OCI-LY3 (cell line): ENCODE measurements around the gene MVK.

ENCODE experiments used
- H2AFZ ChIP-seq: fragments of 200-600, 300-600 bp; shearing (Covaris generic); 2 replicates; pipeline ENCODE4 v1.6.0; 2014; ENCODE audit warnings: antibody characterized with exemption, low read depth, low read length
- H3K27ac ChIP-seq: fragments of 200-600, 300-600 bp; sonication (generic); 2 replicates; pipeline ENCODE4 v1.5.1; 2014; ENCODE audit warnings: mild to moderate bottlenecking, low read length, moderate library complexity, mixed read lengths
- H3K27me3 ChIP-seq: fragments of 200-600, 300-600 bp; sonication (generic); 2 replicates; pipeline ENCODE4 v1.6.1; 2014; ENCODE audit warnings: low read depth, low read length, mixed read lengths
- H3K36me3 ChIP-seq: fragments of 200-600, 300-600 bp; sonication (generic); replicated peaks from 2 replicates; pipeline ENCODE3; 2014; ENCODE audit warnings: low read depth, low read length, mixed read lengths
- H3K4me1 ChIP-seq: fragments of 300-600, 200-600 bp; sonication (generic); 2 replicates; pipeline ENCODE4 v1.6.1; 2014; ENCODE audit warnings: low read length, mixed read lengths
- H3K4me2 ChIP-seq: fragments of 200-600, 300-600 bp; sonication (generic); 2 replicates; pipeline ENCODE4 v1.6.1; 2014; ENCODE audit warnings: low read length, mixed read lengths
- H3K4me3 ChIP-seq: fragments of 300-600, 200-600 bp; sonication (generic); 2 replicates; pipeline ENCODE4 v1.5.1; 2014; ENCODE audit warnings: antibody characterized with exemption, mild to moderate bottlenecking, low read length, moderate library complexity
- H3K79me2 ChIP-seq: fragments of 300-600, 200-600 bp; shearing (Covaris generic); 2 replicates; pipeline ENCODE4 v1.6.1; 2014; ENCODE audit warnings: mild to moderate bottlenecking, low read length, mixed read lengths
- H3K9ac ChIP-seq: fragments of 300-600, 200-600 bp; shearing (Covaris generic); 2 replicates; pipeline ENCODE4 v1.6.0; 2014; ENCODE audit warnings: mild to moderate bottlenecking, low read length, moderate library complexity
- H3K9me3 ChIP-seq: fragments of 200-600, 300-600 bp; shearing (Covaris generic); 2 replicates; pipeline ENCODE4 v1.6.1; 2014; ENCODE audit warnings: low read length, mixed read lengths; ENCODE audit not compliant: insufficient read depth
- H4K20me1 ChIP-seq: fragments of 200-600, 300-600 bp; sonication (generic); 2 replicates; pipeline ENCODE4 v1.6.1; 2016; ENCODE audit warnings: low read length, mixed read lengths; ENCODE audit not compliant: insufficient read depth
- CTCF ChIP-seq: fragments of 200-600, 300-600 bp; sonication (generic); IDR thresholded peaks from 2 replicates; pipeline ENCODE4 v1.5.1; 2014; ENCODE audit warnings: antibody characterized with exemption, low read length, low read depth
- EZH2phosphoT487 ChIP-seq: fragments of 200-600 bp; shearing (Covaris generic); IDR thresholded peaks from 2 replicates; pipeline ENCODE4 v1.6.1; 2018; ENCODE audit warnings: antibody characterized with exemption, mixed run types, low read depth

MVK gene

GRCh38 chr12:109598428-109598854 is 24.8 kb downstream of the MVK start:
- Histone ChIP-seq H3K9ac (no peak overlapping the region), H3K79me2 (no peaks in the 10 kb centered on the region), H3K9me3 (no peaks in the 10 kb centered on the region), H3K4me2 (no peak overlapping the region), H3K4me3 (no peak overlapping the region), H3K36me3 (peaks cover 9% of the 10 kb centered on the region), H3K27ac (no peak overlapping the region), H4K20me1 (peaks cover 3% of the 10 kb centered on the region; the same call in 1 of the 2 replicates), H3K27me3 (no peaks in the 10 kb centered on the region), H2AFZ (no peak overlapping the region), H3K4me1 (peaks cover 38% of the 10 kb centered on the region)
- no peak for TF ChIP-seq EZH2phosphoT487
- TF ChIP-seq CTCF, result no peak

- Histone ChIP-seq H2AFZ (no peak overlapping the region), H3K27me3 (no peaks in the 10 kb centered on the region), H3K79me2 (no peaks in the 10 kb centered on the region), H3K9ac (no peak overlapping the region), H3K9me3 (no peaks in the 10 kb centered on the region), H3K4me1 (peaks cover 38% of the 10 kb centered on the region), H3K4me2 (no peak overlapping the region), H4K20me1 (peaks cover 3% of the 10 kb centered on the region; the same call in 1 of the 2 replicates), H3K36me3 (peaks cover 9% of the 10 kb centered on the region), H3K27ac (no peak overlapping the region), H3K4me3 (no peak overlapping the region)
- TF ChIP-seq CTCF, result no peak
- no peak for TF ChIP-seq EZH2phosphoT487
Observed at GRCh38 chr12:109599087-109599486, 25.5 kb downstream of the MVK start.

GRCh38 chr12:109600481-109600880 is 26.9 kb downstream of the MVK start:
- no peak overlapping the region for H3K9ac ChIP-seq
- TF ChIP-seq EZH2phosphoT487, result no peak
- TF ChIP-seq CTCF, result no peak
- no peak overlapping the region for H2AFZ ChIP-seq
- H3K4me3 ChIP-seq, result no peak overlapping the region
- peaks cover 3% of the 10 kb centered on the region; the same call in 1 of the 2 replicates for H4K20me1 ChIP-seq
- H3K79me2 ChIP-seq, result no peaks in the 10 kb centered on the region
- no peak overlapping the region for H3K4me2 ChIP-seq
- H3K27me3 ChIP-seq, result no peaks in the 10 kb centered on the region
- H3K27ac ChIP-seq, result no peak overlapping the region
- H3K9me3 ChIP-seq, result no peaks in the 10 kb centered on the region
- H3K36me3 ChIP-seq, result peaks cover 6% of the 10 kb centered on the region
- H3K4me1 ChIP-seq, result peaks cover 27% of the 10 kb centered on the region

- Histone ChIP-seq H2AFZ (no peak overlapping the region), H3K4me3 (no peak overlapping the region), H3K4me1 (peaks cover 22% of the 10 kb centered on the region), H4K20me1 (peaks cover 3% of the 10 kb centered on the region; the same call in 1 of the 2 replicates), H3K27me3 (no peaks in the 10 kb centered on the region), H3K27ac (no peak overlapping the region), H3K4me2 (no peak overlapping the region), H3K9me3 (no peaks in the 10 kb centered on the region), H3K36me3 (peaks cover 2% of the 10 kb centered on the region), H3K9ac (no peak overlapping the region), H3K79me2 (no peaks in the 10 kb centered on the region)
- TF ChIP-seq EZH2phosphoT487 (no peak), CTCF (no peak)
Observed at GRCh38 chr12:109600995-109601394, 27.4 kb downstream of the MVK start.
